HEK293T (cell line): Measurements from ENCODE around the gene CFAP43.
"Not testable (repeated sequence)": the region's sequence is repeated elsewhere in the genome, so short reads cannot be mapped to it uniquely, and the experiment has no call there.

Experiments
- ARNT ChIP-seq: fragments of 450-650 bp; IDR thresholded peaks from 2 replicates; pipeline ENCODE4 v1.6.1; 2017; ENCODE audit warnings: mild to moderate bottlenecking
- HDGF ChIP-seq: fragments of 450-650 bp; IDR thresholded peaks from 2 replicates; pipeline ENCODE4 v1.6.1; 2017; ENCODE audit warnings: antibody characterized with exemption, borderline replicate concordance
- SP1 ChIP-seq: fragments of 450-650 bp; IDR thresholded peaks from 2 replicates; pipeline ENCODE4 v1.6.1; 2017
- ZNF384 ChIP-seq: fragments of 450-650 bp; IDR thresholded peaks from 2 replicates; pipeline ENCODE4 v1.6.1; 2016

DNA sequence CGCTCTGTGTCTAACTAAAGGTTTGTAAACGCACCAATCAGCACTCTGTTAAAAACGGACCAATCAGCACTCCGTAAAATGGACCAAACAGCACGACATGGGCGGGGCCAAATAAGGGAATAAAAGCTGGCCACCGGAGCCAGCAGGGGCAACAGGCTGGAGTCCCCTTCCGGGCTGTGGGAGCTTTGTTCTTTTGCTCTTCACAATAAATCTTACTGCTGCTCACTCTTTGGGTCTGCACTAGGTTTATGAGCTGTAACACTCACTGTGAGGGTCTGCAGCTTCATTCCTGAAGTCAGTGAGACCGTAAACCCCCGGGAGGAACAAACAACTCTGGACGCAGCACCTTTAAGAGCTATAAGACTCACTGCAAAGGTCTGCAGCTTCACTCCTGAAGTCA, 16.8 kb upstream of the CFAP43 start:
- not testable (repeated sequence) for TF ChIP-seq HDGF, ARNT, ZNF384, SP1
